GM23338 (cell line): Measurements from ENCODE around the gene ZNF346. TPM values are rescaled to one million over a fixed set of nuclear protein-coding genes. Genes with fewer than 3 reads are reported as not detected.

Experiments
- ATAC-seq: fragments of 200-7000 bp; cut with Tn5 transposase; 3 replicates; pipeline ENCODE4 v1.9.1; 2020
- DNase-seq: peaks from one replicate; pipeline ENCODE4 v3.0.0-alpha.2; 2015; ENCODE audit warnings: low spot score
- H2AFZ ChIP-seq: fragments of 200-600 bp; sonication (generic); 2 replicates; pipeline ENCODE4 v1.8.0; 2016; ENCODE audit warnings: antibody characterized with exemption, mild to moderate bottlenecking, moderate library complexity
- H3F3A ChIP-seq: fragments of 200-600 bp; sonication (generic); replicated peaks from 2 replicates; pipeline ENCODE4 v1.8.0; 2017; ENCODE audit warnings: antibody characterized with exemption, mixed run types, low read depth
- H3K27ac ChIP-seq: fragments of 200-600 bp; sonication (generic); 2 replicates; pipeline ENCODE4 v1.6.1; 2016; ENCODE audit warnings: low read depth
- H3K27me3 ChIP-seq: fragments of 200-600 bp; sonication (generic); 2 replicates; pipeline ENCODE4 v1.8.0; 2016; ENCODE audit warnings: mild to moderate bottlenecking, mixed run types, moderate library complexity; ENCODE audit not compliant: insufficient read depth
- H3K36me3 ChIP-seq: fragments of 200-600 bp; sonication (generic); 2 replicates; pipeline ENCODE4 v1.8.0; 2016; ENCODE audit warnings: mild to moderate bottlenecking; ENCODE audit not compliant: insufficient read depth
- H3K4me1 ChIP-seq: fragments of 200-600 bp; sonication (generic); 2 replicates; pipeline ENCODE4 v1.8.0; 2016; ENCODE audit warnings: mild to moderate bottlenecking, moderate library complexity; ENCODE audit not compliant: insufficient read depth
- H3K4me2 ChIP-seq: fragments of 200-600 bp; sonication (generic); 2 replicates; pipeline ENCODE4 v1.7.1; 2017; ENCODE audit warnings: mixed run types
- H3K4me3 ChIP-seq: fragments of 200-600 bp; sonication (generic); 2 replicates; pipeline ENCODE4 v1.6.1; 2016; ENCODE audit warnings: mixed run types
- H3K79me2 ChIP-seq: fragments of 200-600 bp; sonication (generic); replicated peaks from 2 replicates; pipeline ENCODE4 v1.8.0; 2017; ENCODE audit warnings: mild to moderate bottlenecking; ENCODE audit not compliant: insufficient read depth
- H3K9me2 ChIP-seq: fragments of 200-600 bp; sonication (generic); 2 replicates; pipeline ENCODE4 v1.8.0; 2017; ENCODE audit not compliant: insufficient read depth
- H4K20me1 ChIP-seq: fragments of 200-600 bp; sonication (generic); replicated peaks from 2 replicates; pipeline ENCODE4 v1.8.0; 2017; ENCODE audit warnings: mild to moderate bottlenecking; ENCODE audit not compliant: insufficient read depth
- H3K27ac Mint-ChIP-seq: 2 replicates; pipeline ENCODE4 v1.8.0; 2020; ENCODE audit warnings: inconsistent platforms, mild to moderate bottlenecking, moderate library complexity, mixed read lengths
- H3K27me3 Mint-ChIP-seq: 3 replicates; pipeline ENCODE4 v1.8.0; 2022; ENCODE audit warnings: low read depth, mild to moderate bottlenecking, moderate library complexity, mixed read lengths, inconsistent platforms; ENCODE audit not compliant: insufficient read depth, poor library complexity
- H3K36me3 Mint-ChIP-seq: 3 replicates; pipeline ENCODE4 v1.8.0; 2021; ENCODE audit warnings: low read depth, mild to moderate bottlenecking, inconsistent platforms, moderate library complexity, mixed read lengths
- H3K4me1 Mint-ChIP-seq: 3 replicates; pipeline ENCODE4 v1.8.0; 2020; ENCODE audit warnings: mild to moderate bottlenecking, inconsistent platforms, mixed read lengths
- H3K4me3 Mint-ChIP-seq: 3 replicates; pipeline ENCODE4 v1.8.0; 2021; ENCODE audit warnings: moderate library complexity, mild to moderate bottlenecking, inconsistent platforms, mixed read lengths
- H3K9me3 Mint-ChIP-seq: 3 replicates; pipeline ENCODE4 v1.8.0; 2020; ENCODE audit warnings: moderate library complexity, mild to moderate bottlenecking, inconsistent platforms, mixed read lengths
- CREB1 ChIP-seq: fragments of 250-450 bp; sonication (Bioruptor Pico); IDR thresholded peaks from 2 replicates; pipeline ENCODE4 v1.5.0; 2020; ENCODE audit warnings: low read depth, mild to moderate bottlenecking, moderate library complexity
- EZH2 ChIP-seq: fragments of 200-600 bp; sonication (generic); IDR thresholded peaks from one replicate; pipeline ENCODE4 v1.8.0; 2017; ENCODE audit warnings: antibody characterized with exemption, mild to moderate bottlenecking, low read depth; ENCODE audit not compliant: unreplicated experiment
- EZH2phosphoT487 ChIP-seq: fragments of 200-600 bp; sonication (generic); IDR thresholded peaks from one replicate; pipeline ENCODE4 v1.8.1; 2018; ENCODE audit warnings: antibody characterized with exemption; ENCODE audit not compliant: unreplicated experiment
- JUNB ChIP-seq: IDR thresholded peaks from one replicate; pipeline ENCODE4 v1.6.1; 2016; ENCODE audit warnings: antibody characterized with exemption; ENCODE audit not compliant: unreplicated experiment
- NANOG ChIP-seq: IDR thresholded peaks from 2 replicates; pipeline ENCODE4 v1.6.1; 2016; ENCODE audit warnings: antibody characterized with exemption, borderline replicate concordance
- POLR2AphosphoS5 ChIP-seq: IDR thresholded peaks from 2 replicates; pipeline ENCODE4 v1.6.1; 2016; ENCODE audit warnings: antibody characterized with exemption, low read depth
- ZNF114 ChIP-seq: fragments of 250-450 bp; sonication (Bioruptor Pico); IDR thresholded peaks from 2 replicates; pipeline ENCODE4 v1.5.0; 2020; ENCODE audit warnings: mild to moderate bottlenecking, moderate library complexity
- polyA plus RNA-seq: library from polyadenylated mRNA; unstranded; fragments of >200 nt; fragmentation: Nextera tagmentation; extraction: Ambion mirVana; gene quantifications from 2 replicates; pipeline ENCODE4 v1.2.1, GENCODE V29; 2016
- total RNA-seq: library from RNA; depleted of rRNA; stranded (reverse); fragments of >200 nt; shearing (Covaris generic); gene quantifications from 2 replicates; pipeline ENCODE4 v1.2.3, GENCODE V29; 2014
- TF ChIP-seq, protein P1 (sequence below), 2 experiments: fragments of 200-600 bp in 1 of 2; sonication (generic) in 1 of 2; conservative IDR thresholded peaks; 2 replicates each; pipeline versions ENCODE4 v1.5.1 to v1.6.1; 2016 to 2017; ENCODE audit warnings: antibody characterized with exemption in 2 of 2, low read depth in 2 of 2, mild to moderate bottlenecking in 2 of 2, moderate library complexity in 1 of 2
- TF ChIP-seq, protein P2 (sequence below): fragments of 250-450 bp; sonication (Bioruptor Pico); IDR thresholded peaks from 2 replicates; pipeline ENCODE4 v1.5.0; 2020; ENCODE audit warnings: mild to moderate bottlenecking, moderate library complexity

Gene ZNF346
- total and polyA plus RNA-seq, 2 experiments from 2014 or later = 11.0 to 27.2 TPM

DNA sequence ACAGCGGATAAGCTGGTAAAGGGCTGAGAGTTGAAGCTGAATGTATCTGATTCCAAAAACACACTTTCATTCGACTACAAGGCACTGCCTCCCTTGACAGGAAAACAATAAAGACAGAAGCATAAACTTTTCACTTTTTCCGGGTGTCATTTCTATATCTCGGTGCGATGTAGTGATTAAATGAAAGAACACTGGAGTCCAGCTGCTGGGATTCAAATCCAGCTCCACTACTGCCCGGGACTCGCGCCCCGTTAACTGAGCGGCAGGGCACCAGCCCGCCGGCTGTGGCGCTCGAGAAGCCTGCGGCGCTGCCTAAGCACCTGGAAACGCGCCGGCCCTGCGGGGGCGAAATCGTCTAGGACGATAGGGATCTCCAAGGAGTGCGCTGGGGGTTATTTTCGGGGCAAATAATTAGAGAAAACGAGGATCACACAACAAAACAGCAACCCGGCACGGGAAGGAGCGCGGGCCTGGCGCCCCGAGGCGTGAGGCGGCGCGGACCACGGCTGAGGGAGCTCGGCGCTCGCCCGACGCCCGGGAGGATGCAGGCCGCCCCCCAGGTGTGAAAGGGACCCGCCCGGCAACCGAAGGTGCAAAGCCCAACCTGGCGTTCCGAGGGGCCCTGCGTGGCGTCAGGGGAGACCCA, 16.8 kb upstream of the ZNF346 start:
- Histone ChIP-seq H3K4me3 (peak overlapping the region; percentile 96), H3K79me2 (peaks cover 52% of the 10 kb centered on the region), H3K27ac (peak overlapping the region; percentile 96), H3K9me2 (no peaks in the 10 kb centered on the region), H3F3A (peaks cover 3% of the 10 kb centered on the region; the same call in 1 of the 2 replicates), H3K27me3 (no peaks in the 10 kb centered on the region), H2AFZ (peak overlapping the region; percentile 90), H3K36me3 (no peaks in the 10 kb centered on the region; the same call in 1 of the 2 replicates), H3K4me1 (peaks cover 15% of the 10 kb centered on the region; the same call in 1 of the 2 replicates), H4K20me1 (peaks cover 36% of the 10 kb centered on the region), H3K4me2 (peak overlapping the region; percentile 88)
- H3K27ac Mint-ChIP-seq = peak overlapping the region; percentile 85; the same call in 1 of the 2 replicates
- peaks cover 21% of the 10 kb centered on the region for H3K4me1 Mint-ChIP-seq
- peak overlapping the region; percentile 92 for H3K4me3 Mint-ChIP-seq
- TF ChIP-seq POLR2AphosphoS5 = no peak
- TF ChIP-seq, protein P1, sequence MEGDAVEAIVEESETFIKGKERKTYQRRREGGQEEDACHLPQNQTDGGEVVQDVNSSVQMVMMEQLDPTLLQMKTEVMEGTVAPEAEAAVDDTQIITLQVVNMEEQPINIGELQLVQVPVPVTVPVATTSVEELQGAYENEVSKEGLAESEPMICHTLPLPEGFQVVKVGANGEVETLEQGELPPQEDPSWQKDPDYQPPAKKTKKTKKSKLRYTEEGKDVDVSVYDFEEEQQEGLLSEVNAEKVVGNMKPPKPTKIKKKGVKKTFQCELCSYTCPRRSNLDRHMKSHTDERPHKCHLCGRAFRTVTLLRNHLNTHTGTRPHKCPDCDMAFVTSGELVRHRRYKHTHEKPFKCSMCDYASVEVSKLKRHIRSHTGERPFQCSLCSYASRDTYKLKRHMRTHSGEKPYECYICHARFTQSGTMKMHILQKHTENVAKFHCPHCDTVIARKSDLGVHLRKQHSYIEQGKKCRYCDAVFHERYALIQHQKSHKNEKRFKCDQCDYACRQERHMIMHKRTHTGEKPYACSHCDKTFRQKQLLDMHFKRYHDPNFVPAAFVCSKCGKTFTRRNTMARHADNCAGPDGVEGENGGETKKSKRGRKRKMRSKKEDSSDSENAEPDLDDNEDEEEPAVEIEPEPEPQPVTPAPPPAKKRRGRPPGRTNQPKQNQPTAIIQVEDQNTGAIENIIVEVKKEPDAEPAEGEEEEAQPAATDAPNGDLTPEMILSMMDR (conservative IDR thresholded peaks at IDR 0.05; ENCODE audit: low read depth in 2 of 2) = peak; percentile 45 to 53
- peak; percentile 77 for DNase-seq
- H3K9me3 Mint-ChIP-seq = no peaks in the 10 kb centered on the region
- peaks cover 8% of the 10 kb centered on the region for H3K27me3 Mint-ChIP-seq
- H3K36me3 Mint-ChIP-seq = peaks cover 4% of the 10 kb centered on the region
- peak; percentile 72 for ATAC-seq

DNA sequence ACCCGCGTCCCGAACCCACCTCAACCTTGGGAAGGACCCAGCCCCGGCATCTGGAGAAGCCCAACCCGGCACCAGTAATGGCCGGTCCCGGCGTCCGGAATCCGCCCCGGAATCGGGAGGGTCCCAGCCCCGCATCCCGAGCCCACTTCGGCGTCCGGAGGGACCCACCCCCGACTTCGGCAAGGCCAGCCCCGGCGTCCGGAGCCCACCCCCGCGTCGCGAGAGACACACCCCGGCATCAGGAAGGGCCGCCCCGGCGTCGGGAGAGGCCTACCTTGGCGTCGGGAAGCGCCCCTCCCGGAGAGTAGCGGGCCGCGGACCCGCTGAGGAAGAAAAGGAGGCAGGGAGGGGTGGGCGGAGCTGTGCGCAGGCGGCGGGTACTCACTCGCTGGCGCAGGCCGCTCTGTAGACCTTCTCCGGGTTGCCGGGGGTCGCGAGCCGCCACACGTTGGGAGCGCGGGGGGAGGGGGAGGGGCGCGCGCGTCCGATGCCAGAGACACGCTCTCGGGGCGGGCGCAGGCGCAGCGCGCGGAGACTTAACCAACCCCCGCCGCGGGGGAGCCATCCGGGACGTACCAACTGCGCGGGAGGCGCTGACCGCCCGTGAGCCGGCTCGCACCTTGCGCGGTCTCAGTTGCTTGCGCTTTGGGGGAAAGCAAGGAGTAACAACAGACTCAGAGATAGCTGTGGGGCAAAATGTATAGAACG, 16.1 kb upstream of the ZNF346 start, which contains the start of gene UIMC1:
TSS of gene UIMC1 (minus strand) at position 515 of the 708 bp plus-strand sequence. CDS start 24,164 bp downstream, outside the sequence.
- Histone ChIP-seq H3K4me3 (peak within 1 kb of the TSS; percentile 96), H3K36me3 (no peaks in the 10 kb centered on the region), H3K79me2 (peaks cover 45% of the 10 kb centered on the region), H3K27me3 (no peaks in the 10 kb centered on the region), H3K9me2 (no peaks in the 10 kb centered on the region), H4K20me1 (peaks cover 29% of the 10 kb centered on the region), H2AFZ (peak within 1 kb of the TSS; percentile 99), H3K4me1 (peaks cover 15% of the 10 kb centered on the region; the same call in 1 of the 2 replicates), H3F3A (peaks cover 3% of the 10 kb centered on the region; the same call in 1 of the 2 replicates), H3K27ac (peak within 1 kb of the TSS; percentile 96), H3K4me2 (peak within 1 kb of the TSS; percentile 88)
- Mint-ChIP-seq H3K36me3 (peaks cover under 1% of the 10 kb centered on the region; the same call in 1 of the 3 replicates), H3K4me1 (peaks cover 21% of the 10 kb centered on the region), H3K27ac (peak within 1 kb of the TSS; percentile 86; the same call in 1 of the 2 replicates), H3K27me3 (peaks cover 8% of the 10 kb centered on the region), H3K4me3 (peak within 1 kb of the TSS; percentile 92), H3K9me3 (no peaks in the 10 kb centered on the region)
- DNase-seq (peak; percentile 96), ATAC-seq (peak; percentile 86)
- peak; percentile 64 for TF ChIP-seq CREB1 (CRISPR knock-in tag)
- TF ChIP-seq, protein P1 (conservative IDR thresholded peaks at IDR 0.05; ENCODE audit: low read depth in 2 of 2) = no peak
- TF ChIP-seq, protein P2, sequence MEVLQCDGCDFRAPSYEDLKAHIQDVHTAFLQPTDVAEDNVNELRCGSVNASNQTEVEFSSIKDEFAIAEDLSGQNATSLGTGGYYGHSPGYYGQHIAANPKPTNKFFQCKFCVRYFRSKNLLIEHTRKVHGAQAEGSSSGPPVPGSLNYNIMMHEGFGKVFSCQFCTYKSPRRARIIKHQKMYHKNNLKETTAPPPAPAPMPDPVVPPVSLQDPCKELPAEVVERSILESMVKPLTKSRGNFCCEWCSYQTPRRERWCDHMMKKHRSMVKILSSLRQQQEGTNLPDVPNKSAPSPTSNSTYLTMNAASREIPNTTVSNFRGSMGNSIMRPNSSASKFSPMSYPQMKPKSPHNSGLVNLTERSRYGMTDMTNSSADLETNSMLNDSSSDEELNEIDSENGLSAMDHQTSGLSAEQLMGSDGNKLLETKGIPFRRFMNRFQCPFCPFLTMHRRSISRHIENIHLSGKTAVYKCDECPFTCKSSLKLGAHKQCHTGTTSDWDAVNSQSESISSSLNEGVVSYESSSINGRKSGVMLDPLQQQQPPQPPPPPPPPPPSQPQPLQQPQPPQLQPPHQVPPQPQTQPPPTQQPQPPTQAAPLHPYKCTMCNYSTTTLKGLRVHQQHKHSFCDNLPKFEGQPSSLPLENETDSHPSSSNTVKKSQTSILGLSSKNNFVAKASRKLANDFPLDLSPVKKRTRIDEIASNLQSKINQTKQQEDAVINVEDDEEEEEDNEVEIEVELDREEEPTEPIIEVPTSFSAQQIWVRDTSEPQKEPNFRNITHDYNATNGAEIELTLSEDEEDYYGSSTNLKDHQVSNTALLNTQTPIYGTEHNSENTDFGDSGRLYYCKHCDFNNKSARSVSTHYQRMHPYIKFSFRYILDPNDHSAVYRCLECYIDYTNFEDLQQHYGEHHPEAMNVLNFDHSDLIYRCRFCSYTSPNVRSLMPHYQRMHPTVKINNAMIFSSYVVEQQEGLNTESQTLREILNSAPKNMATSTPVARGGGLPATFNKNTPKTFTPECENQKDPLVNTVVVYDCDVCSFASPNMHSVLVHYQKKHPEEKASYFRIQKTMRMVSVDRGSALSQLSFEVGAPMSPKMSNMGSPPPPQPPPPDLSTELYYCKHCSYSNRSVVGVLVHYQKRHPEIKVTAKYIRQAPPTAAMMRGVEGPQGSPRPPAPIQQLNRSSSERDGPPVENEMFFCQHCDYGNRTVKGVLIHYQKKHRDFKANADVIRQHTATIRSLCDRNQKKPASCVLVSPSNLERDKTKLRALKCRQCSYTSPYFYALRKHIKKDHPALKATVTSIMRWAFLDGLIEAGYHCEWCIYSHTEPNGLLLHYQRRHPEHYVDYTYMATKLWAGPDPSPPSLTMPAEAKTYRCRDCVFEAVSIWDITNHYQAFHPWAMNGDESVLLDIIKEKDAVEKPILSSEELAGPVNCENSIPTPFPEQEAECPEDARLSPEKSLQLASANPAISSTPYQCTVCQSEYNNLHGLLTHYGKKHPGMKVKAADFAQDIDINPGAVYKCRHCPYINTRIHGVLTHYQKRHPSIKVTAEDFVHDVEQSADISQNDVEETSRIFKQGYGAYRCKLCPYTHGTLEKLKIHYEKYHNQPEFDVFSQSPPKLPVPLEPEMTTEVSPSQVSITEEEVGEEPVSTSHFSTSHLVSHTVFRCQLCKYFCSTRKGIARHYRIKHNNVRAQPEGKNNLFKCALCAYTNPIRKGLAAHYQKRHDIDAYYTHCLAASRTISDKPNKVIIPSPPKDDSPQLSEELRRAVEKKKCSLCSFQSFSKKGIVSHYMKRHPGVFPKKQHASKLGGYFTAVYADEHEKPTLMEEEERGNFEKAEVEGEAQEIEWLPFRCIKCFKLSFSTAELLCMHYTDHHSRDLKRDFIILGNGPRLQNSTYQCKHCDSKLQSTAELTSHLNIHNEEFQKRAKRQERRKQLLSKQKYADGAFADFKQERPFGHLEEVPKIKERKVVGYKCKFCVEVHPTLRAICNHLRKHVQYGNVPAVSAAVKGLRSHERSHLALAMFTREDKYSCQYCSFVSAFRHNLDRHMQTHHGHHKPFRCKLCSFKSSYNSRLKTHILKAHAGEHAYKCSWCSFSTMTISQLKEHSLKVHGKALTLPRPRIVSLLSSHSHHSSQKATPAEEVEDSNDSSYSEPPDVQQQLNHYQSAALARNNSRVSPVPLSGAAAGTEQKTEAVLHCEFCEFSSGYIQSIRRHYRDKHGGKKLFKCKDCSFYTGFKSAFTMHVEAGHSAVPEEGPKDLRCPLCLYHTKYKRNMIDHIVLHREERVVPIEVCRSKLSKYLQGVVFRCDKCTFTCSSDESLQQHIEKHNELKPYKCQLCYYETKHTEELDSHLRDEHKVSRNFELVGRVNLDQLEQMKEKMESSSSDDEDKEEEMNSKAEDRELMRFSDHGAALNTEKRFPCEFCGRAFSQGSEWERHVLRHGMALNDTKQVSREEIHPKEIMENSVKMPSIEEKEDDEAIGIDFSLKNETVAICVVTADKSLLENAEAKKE = no peak
- no peak for TF ChIP-seq ZNF114 (CRISPR knock-in tag)
- TF ChIP-seq JUNB = no peak
- no peak for TF ChIP-seq NANOG
- no peak for TF ChIP-seq EZH2phosphoT487
- no peak for TF ChIP-seq EZH2
- TF ChIP-seq POLR2AphosphoS5 = peak; percentile 82
